NCI-H510A (cell line): ENCODE measurements around the gene NUDCD3.

Experiments
- DNase-seq: peaks from one replicate; lab custom pipeline; 2025; lab: John Stamatoyannopoulos, UW

Gene NUDCD3

DNA sequence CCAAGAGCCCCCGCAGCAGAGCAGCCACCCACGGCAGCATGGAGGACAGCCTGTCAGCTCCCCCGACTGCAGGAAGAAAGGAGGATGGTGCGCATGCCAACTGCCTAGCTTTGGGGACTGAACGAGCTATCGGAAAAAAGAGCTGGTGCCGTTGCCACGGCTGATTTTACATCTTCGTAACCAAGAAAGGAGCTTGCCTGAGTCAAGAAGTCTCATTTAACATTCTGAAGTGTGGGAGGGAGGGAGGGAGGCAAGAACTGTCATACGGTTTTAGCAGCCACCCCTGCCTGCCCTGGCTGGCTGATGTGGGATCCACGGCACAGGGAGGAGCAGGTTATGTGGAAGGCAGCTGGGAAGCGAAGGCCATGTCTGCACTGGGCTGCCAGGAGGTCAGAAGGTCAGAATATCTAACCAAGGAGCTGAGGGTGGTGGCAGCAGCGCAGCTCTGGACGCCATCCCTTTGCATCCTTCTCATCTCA lies 90.4 kb downstream of the NUDCD3 start:
- DNase-seq, result no peak

DNA sequence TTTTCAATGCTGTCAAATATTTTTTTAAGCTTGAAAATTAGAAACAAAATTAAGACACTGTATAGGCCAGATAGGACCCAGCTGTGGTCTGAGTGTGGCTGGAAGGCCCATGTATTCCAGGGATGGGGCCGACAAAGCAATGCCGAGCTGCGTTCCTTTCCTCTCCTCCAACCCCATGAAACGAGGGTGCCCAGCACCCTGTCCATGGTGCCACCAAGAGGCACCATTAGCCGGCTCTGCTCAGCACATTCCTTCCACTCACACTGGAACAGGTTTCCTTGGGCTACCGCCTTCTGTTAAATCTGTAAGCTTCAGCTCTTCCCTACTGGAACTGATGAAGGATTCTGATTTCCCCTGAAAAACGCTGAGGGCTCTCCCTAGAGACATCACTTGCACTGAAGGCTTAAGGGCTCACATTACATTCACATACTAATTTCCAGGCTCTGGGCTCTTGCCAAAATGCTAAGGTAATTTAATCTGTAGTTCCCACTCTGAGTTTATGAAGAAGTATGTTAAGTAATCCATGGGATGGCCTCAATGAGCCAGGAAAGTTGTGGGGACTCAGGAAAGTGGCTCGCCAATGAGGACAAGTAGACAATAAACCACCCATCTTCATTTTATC lies 91.4 kb downstream of the NUDCD3 start:
- DNase-seq, result no peak

DNA sequence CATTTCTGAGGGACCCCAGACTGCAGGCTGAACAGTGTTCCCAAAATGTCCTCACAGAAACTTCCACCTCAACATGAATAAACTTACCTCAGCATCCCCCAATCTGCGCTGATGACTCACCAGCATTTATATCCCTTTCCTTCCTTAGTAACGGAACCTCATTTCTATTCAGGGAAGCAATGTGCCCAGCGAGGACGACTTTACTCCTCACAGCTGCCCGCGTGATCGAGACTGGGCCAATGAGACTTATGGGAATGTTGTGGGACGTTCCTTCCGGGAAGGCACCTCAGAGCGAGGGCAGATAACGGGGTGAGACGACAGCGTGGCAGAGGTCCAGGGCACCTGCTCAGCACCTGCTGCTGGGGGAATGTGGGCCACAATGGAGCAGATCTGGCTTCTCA lies 91.9 kb downstream of the NUDCD3 start:
- no peak for DNase-seq

DNA sequence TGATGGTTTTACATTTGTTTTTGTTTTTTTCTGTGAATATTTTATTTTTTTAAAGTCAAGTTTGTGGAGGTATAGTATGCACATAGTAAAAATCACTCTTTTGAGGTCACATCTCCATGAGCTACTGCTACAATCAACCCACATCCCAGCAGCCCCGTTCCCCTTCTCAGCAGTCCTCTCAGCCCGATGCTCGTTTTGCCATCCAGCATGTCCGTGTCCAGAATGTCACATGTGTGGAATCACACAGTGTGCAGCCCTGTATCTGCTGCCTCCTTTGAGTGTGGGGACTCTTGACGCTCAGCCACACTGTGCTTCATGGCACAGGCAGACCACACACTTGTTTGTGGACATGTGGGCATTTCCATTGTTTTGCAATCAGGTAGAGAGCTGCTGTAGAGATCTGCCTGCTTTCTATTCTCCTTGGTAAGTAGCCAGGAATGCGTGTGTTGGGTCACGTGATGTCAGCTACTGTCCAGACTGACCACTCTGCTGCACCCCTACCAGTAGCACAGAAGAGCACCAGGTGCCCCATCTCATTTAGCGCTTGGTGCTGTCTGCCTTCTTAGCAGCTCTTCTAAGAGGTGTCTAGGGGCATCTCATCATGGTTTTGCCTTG lies 93.4 kb downstream of the NUDCD3 start:
- no peak for DNase-seq

DNA sequence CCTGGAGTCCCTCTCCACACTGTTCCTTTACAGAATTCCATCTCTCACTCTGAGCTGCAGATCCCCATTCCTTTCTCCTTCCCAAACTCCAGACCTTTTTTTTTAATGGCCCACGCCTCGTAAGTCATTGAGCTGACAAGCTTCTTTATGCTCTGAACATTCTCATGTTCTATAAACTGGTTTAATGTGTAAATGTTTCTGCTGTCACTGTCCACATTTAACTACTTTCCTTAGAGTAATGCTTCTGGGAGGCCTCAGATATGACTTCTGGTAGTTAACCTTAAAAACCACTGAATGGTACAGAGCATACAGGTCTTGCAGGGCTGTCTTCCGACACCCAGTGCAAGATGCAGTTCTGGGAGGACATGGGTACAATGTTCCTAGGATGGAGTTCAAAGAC lies 94.0 kb downstream of the NUDCD3 start:
- DNase-seq, result no peak

DNA sequence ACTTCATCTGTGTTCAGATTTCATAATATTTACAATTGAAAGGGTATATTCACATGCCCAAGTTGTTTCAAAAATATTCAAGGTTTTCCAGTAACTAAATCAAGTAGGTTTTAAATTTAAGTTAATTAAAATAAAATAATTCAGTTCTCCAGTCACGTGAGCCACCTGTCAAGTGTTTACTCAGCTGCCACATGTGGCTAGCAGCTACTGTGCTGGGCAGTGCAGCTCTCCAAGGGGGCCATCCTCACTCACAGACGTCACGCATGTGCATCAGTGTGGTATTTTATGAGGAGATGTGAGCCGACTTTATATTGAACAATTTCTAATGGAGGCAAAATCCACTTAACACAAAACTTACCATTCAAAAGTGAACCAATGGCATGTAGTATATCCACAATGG lies 95.4 kb downstream of the NUDCD3 start:
- DNase-seq, result peak; percentile 82

DNA sequence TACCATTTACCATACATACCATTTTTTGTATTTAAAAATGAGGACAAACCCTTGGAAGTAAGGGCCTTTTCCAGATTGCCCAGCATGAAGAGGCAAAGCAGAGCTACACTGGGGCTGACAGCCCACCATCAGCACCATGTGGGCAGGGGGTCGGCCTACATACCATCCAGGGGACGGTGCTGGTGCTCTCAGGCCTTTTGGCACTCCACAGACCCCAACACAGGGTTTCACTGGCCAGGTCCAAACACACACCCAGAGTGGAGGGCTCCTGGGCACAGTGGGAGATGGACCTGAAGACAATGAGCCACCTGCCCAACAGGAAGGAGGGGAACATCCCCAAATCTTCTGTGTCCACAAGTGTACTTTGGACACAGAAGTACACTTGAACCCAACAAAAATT lies 95.8 kb downstream of the NUDCD3 start:
- no peak for DNase-seq

DNA sequence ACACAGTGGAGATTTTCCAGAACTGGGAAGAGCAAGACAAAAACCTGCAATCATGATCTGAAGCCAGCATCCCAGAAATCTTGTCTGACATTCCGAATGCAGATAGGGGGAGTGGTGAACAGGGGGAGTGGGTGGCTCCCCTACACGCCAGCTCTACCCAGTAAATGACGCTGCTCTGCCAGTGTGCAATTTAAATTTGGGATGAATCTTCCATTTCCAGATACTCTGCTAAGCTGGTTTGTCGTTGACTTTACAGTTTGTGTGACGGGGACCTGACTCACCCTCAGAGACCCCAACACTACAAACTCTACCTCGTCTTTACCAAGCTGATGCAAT lies 96.4 kb downstream of the NUDCD3 start:
- no peak for DNase-seq

DNA sequence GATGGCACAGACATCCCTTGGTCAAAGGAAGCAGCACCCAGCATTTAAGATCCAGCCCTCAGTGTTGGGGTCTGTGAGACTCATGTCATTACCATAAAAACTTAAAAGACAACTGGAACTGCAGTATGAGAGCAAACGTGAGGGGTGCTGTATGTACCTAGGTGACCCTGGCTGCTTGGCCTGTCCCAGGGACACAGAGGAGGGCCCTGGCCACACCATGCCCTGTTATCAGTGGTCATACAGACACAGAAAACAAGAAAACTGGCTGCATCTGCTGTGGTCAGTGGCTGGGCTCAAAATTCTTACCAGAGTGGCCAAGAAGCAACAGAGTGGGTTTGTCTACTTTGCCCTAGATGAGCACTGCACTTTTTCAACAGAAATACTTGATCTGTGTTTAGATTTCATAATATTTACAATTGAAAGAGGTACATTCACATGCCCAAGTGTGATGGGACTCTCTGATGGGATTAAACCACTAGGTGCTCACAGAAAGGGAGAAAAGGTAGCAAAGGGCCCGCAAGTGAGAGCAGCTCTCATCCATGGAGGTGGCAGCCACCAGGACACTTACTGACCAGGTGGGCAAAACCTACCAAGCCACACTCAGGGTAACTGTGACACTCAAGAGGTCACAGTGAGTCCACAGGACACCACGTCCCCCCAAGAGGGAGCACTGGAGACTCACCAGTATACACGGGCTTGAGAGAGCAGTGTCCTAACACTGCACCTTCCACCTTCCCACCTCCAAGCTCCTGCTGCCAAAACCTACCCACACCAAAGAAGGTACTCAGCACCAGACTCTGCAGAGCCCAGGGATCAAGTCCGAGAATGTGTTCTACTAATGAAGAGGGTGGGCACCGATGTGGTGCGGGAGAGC lies 97.0 kb downstream of the NUDCD3 start:
- DNase-seq, result no peak

DNA sequence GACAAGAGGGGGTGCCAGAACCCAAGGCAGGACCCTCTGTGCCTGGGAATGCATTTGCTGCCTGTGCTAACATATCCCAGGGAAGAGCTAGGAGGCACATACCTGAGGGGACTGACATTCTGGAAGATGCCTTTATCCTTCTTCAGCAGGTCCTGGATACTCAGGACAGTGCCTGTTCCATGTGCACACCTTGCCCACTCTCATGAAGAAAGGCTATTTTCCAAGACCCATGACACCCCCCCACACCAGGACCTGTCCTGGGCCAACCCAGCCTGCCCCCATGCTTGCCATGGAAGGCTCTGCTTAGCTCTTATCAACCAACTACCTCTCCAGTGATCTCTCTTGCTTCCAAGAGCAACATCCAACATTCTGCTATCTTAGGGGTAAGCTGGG lies 97.8 kb downstream of the NUDCD3 start:
- DNase-seq, result no peak

DNA sequence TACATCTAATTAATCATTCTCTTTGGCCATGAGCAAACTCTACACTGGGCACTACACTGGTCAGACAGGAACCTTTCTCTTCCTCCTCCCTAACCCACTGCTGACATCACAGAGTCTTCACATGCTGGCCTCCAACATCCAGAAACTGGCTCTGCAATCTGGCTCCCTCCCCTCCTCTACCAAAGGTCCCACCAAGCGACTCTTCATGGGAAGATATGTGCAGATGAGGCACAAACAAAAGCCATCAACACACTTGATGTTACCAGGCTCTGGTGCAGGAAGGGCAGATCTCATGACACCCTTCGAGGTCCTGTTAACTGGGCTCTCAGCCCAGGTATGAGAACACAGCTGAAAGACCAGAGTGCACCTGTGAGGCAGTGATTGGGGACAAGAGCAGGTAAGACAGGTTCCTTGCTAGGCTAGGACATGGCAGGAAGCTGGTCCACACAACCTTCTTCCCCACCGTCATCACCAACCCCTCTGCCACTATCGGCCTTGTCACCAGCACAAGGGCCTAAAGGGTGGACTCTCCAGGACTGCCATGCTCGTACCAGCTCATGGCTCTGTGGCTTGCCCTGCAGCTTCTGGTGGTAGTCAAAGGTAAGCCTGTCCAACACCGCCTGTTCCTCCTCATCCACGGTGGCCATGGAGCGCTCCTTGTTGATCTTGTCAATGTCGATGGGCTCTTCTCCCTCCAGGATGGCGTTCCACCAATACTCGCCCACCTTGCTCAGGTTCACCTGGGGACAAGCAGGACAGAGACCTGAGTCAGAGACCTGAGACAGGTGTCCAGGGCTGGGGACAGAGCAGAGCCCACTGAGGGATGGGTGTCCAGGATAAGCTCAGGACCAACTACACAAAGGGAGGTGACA lies 98.5 kb downstream of the NUDCD3 start:
- DNase-seq, result peak; percentile 13

DNA sequence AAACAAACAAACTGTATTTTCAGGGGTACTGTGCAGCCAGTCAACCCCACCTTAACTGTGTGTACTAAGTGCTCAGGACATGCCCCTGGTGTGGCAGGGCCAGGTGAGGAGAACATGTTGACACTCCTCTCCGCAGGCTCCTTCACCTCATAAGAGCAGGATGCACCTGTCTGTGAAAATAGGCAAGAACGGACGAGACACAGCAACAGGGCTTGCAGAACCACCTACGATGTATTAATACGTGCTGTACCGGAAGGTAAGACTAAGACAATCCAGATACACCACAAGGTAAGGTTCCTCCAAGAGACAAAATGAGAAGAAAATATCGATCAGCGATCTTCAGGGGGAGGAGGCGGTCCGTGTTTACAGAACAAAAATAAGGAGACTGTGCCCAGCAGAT lies 99.3 kb downstream of the NUDCD3 start:
- DNase-seq, result peak; percentile 86

DNA sequence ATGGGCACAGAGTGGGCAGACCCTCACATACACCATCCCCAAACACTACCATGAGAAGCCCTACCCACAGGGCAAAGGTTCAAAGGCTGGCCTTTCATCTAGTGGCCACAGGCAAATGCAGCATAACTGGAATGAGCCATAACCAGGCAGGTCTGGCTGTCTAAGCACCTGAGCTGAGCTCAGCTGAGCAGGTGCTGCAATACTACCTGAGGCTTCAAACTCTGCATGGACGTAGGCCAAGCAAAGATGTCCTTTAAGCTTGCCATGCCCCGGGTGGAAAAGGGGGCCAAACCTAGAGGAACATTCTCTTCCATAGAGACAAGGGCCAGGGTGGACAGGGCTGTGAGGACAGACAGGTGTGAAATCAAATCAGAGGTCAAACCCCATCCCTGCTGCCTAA lies 99.8 kb downstream of the NUDCD3 start:
- peak; percentile 48 for DNase-seq

DNA sequence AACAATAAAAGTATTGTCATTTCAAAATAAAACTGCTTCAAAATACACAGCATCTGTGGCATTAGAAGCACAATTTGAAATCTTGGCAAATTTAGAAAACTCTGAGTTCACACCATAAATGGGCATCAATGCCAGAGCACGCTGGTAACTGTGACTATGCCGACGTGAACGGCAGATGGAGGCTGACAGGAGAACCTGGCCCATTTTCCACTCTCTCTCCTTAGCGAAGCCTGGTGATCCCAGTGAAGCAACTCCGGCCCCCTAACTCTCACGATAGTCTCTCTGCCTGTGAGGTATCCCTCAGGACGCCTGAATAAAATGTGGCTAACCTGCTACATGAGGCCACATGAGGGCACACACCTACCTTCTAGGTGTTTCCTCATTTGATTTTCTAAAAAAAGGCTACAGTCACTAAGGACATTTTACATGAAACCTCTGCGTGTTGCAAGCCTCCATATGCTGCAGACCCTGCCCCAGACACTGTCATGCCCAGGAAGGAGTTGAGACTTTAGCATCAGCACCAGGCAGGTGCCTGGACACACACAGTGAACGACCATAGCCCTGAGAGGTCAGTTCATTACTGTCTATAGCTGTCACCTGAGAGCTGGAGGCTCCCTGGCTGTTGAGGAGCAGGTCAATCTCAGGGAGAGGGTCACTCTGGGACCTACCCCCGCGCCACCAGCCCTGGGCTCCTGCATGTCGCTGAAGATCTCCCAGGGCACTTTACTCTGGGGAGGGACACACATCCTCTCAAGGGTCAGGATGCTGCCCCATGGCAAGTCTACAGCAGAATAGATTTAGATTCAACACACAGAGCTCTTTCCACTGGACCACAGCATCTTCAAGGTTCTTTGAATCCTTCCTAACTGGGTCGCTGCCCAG lies 102.1 kb downstream of the NUDCD3 start:
- no peak for DNase-seq

DNA sequence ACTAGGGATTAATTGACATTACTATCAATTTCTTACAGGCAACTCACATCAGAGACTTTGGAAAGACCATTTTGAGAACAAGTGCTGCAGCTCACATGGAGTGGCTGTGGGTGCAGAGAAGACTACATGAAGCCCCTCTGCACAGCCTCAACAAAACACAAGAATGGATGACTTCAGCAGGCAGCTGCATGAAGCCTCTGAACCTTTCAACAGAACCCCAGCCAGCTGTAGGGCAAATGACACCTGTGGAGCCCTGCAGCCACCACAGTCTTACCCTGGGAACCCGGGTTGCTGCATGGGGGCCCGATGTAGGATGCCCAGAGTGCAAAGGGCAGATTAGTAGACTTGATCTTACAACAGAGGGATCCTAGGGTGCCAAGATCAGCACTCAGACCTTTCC lies 103.1 kb downstream of the NUDCD3 start:
- DNase-seq, result no peak

DNA sequence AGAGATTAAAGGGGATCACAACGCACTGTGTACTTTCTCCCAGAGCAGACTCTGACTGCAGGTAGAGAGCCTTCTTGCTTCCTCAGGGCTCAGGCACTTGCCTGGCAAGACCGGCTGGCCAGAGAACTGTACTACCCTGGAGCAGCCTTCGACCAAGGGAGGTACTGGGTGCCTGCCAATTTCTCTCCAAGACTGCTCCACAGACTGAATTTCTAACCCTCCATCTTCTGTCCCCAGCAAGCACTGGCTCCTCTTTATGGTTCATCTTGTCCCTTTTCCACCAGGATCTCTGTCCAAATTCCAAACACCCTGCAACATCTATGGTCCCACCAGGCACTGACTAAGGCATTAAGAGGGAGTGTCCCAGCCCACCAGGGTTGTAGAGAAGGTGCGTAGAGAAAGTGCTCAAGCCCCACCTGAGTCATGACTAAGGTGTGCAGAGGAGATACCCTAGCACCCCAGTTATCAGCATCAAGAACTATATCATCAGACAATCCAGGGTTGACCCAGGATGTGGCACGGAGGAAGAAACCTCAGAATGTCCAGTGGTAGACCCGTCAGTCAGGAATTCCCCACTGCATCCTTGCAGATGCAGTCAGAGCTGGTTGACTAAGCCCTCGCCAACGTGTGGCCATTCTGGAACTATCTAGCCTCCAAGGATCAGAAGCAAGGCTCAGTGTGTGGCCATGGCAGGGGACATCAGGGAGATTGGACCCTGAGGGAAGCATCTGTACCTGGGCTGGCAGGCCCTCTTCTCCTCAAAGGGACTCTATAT lies 104.1 kb downstream of the NUDCD3 start:
- no peak for DNase-seq

DNA sequence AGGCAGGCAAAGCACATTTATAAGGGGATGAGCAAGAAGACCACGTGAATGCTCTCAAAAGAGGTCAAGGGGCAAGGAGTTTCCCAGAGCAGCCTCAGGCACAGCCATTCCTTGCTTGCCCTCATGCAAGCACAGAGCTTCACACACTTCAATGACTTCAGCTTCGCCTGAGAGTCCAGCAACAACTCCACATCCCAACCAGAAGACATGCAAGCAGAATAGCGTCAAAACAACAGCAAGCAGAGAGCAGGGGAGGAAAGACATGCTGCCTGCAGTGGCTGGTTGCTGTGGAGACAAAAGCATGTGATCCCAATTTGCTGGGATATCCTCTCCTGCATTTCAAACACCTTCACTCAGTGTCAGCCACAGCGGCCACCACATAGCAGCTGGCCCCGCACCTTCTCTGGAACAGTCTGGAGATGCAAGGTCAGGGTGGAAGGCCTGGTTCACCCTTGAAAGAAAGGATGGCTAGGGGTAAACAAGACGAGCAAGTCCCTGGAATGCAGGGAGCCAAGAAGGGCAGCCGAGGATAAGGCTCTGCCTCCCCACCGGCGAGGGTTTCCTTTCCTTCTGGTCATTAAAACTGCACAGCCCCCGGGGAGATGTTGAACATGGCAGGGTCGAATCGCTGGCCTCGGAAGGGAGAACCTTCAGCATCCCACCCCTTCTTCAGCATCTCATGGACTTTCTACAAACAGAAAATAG lies 104.9 kb downstream of the NUDCD3 start:
- DNase-seq, result no peak

DNA sequence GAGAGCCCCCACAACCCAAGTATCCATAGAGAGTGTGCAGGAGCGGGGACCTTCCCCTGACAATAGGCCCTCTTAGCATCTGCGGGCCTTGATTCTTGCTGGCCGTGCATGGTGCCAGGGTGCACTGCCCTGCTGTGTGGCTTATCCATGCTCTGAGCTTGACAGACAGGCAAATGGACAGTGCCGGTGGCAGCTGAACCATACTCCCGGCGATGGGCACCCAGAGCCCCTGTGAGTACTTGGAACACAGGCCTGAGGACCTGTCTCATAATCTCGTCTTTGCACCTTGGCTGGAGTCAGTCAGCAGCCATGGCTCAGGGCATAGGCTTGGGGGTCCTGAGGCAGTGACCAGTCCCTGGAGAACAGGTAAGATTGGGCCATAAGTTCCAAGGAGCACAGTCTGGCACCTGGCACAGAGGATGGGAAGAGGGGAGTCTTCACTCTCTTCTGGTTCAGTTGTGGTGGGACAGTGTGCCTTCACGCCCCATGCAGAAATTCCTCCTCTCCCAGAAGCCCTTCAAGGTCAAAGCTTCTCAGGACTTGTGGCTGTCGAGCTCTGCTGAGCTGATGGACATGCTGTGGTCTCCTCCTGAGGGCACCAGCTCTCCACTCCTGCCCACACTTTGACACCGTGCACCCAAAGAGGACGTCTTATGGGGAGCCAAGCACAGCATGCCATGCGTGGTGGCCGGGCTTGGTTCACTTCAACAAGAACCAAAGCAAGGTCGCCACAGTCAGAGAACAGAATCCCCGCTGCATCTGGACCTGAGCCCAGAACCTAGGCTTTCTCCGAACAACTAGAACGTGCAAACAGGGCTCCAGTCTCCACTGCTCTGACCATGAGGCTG lies 105.6 kb downstream of the NUDCD3 start:
- no peak for DNase-seq

DNA sequence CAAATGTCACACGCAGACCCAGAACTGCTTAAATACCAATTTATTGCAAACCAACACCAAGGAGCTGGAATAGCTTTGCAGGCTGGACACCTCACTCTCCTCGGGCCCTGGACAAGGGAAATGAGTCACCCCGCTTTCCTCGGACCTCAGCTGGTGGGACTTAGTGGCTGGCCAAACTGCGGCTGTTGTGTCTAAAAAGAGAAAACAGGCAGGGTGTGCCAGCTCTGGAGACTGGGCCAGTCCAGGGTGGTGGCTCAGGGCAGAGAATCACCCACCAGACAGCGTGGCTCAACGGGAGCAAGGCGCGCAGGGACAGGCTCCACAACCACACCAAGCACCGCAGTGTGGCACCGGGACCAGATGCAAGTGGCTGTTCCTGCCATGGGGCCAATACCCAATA lies 106.9 kb downstream of the NUDCD3 start:
- DNase-seq, result no peak
